ENCODE results near the gene HIVEP3. TPM values are rescaled to one million over a fixed set of nuclear protein-coding genes. Genes with fewer than 3 reads are reported as not detected.

Gene HIVEP3
- total and polyA plus RNA-seq, 2 experiments from 2014 or later, result 0.57 to 5.9 TPM

- no peak overlapping the region for H3K27ac ChIP-seq
- 84% methylated on average over 9 of the region's 18 CpGs for WGBS (ENCODE audit: low lambda C conversion rate, missing lambda C conversion rate)
- peaks cover 2% of the 10 kb centered on the region for H3K4me1 ChIP-seq (ENCODE audit: insufficient read depth)
- H3K36me3 ChIP-seq (replicated peaks; ENCODE audit: insufficient read depth, low read depth), result no peaks in the 10 kb centered on the region
- H3K79me2 ChIP-seq, result no peaks in the 10 kb centered on the region
- no peak for TF ChIP-seq EZH2phosphoT487 (IDR thresholded peaks at IDR 0.05; ENCODE audit: low read depth, severe bottlenecking, unreplicated experiment)
- no peak for TF ChIP-seq CTCF (IDR thresholded peaks at IDR 0.05; ENCODE audit: poor library complexity)
- TF ChIP-seq EZH2 (IDR thresholded peaks at IDR 0.05; ENCODE audit: borderline replicate concordance), result no peak
- no peaks in the 10 kb centered on the region for H4K20me1 ChIP-seq (ENCODE audit: insufficient read depth, poor library complexity, severe bottlenecking)
- no peaks in the 10 kb centered on the region for H3K9me3 ChIP-seq (ENCODE audit: low read depth)
- no peaks in the 10 kb centered on the region for H3K27me3 ChIP-seq
- no peak for DNase-seq (ENCODE audit: low spot score)
- no peak overlapping the region for H3K4me3 ChIP-seq
- H2AFZ ChIP-seq, result no peak overlapping the region
- no peaks in the 10 kb centered on the region for H3K9me2 ChIP-seq (replicated peaks; ENCODE audit: insufficient read depth)
- H3K4me2 ChIP-seq, result no peak overlapping the region
Measured at GRCh38 chr1:41525891-41526587, 392.7 kb downstream of the HIVEP3 start.

GRCh38 chr1:41524676-41525675, 393.7 kb downstream of the HIVEP3 start:
- no peak overlapping the region for H3K4me3 ChIP-seq
- H3K79me2 ChIP-seq, result no peaks in the 10 kb centered on the region
- H4K20me1 ChIP-seq (ENCODE audit: insufficient read depth, poor library complexity, severe bottlenecking), result no peaks in the 10 kb centered on the region
- H3K27me3 ChIP-seq, result no peaks in the 10 kb centered on the region
- no peaks in the 10 kb centered on the region for H3K9me2 ChIP-seq (replicated peaks; ENCODE audit: insufficient read depth)
- no peak overlapping the region for H2AFZ ChIP-seq
- H3K4me2 ChIP-seq, result no peak overlapping the region
- no peak overlapping the region for H3K27ac ChIP-seq
- H3K4me1 ChIP-seq (ENCODE audit: insufficient read depth), result peaks cover 2% of the 10 kb centered on the region
- H3K9me3 ChIP-seq (ENCODE audit: low read depth), result no peaks in the 10 kb centered on the region
- no peak for DNase-seq (ENCODE audit: low spot score)
- WGBS (ENCODE audit: low lambda C conversion rate, missing lambda C conversion rate), result 91% methylated on average over 30 of the region's 30 CpGs
- no peak for TF ChIP-seq CTCF (IDR thresholded peaks at IDR 0.05; ENCODE audit: poor library complexity)
- no peak for TF ChIP-seq EZH2phosphoT487 (IDR thresholded peaks at IDR 0.05; ENCODE audit: low read depth, severe bottlenecking, unreplicated experiment)
- no peak for TF ChIP-seq EZH2 (IDR thresholded peaks at IDR 0.05; ENCODE audit: borderline replicate concordance)
- H3K36me3 ChIP-seq (replicated peaks; ENCODE audit: insufficient read depth, low read depth), result no peaks in the 10 kb centered on the region

GRCh38 chr1:41523949-41524675, 394.6 kb downstream of the HIVEP3 start:
- H3K9me3 ChIP-seq (ENCODE audit: low read depth), result no peaks in the 10 kb centered on the region
- H3K27me3 ChIP-seq, result no peaks in the 10 kb centered on the region
- WGBS (ENCODE audit: low lambda C conversion rate, missing lambda C conversion rate), result 92% methylated on average over 5 of the region's 9 CpGs
- no peak overlapping the region for H3K4me3 ChIP-seq
- H4K20me1 ChIP-seq (ENCODE audit: insufficient read depth, poor library complexity, severe bottlenecking), result no peaks in the 10 kb centered on the region
- H3K9me2 ChIP-seq (replicated peaks; ENCODE audit: insufficient read depth), result no peaks in the 10 kb centered on the region
- TF ChIP-seq EZH2phosphoT487 (IDR thresholded peaks at IDR 0.05; ENCODE audit: low read depth, severe bottlenecking, unreplicated experiment) (no peak), CTCF (IDR thresholded peaks at IDR 0.05; ENCODE audit: poor library complexity) (no peak), EZH2 (IDR thresholded peaks at IDR 0.05; ENCODE audit: borderline replicate concordance) (no peak)
- no peaks in the 10 kb centered on the region for H3K79me2 ChIP-seq
- no peak for DNase-seq (ENCODE audit: low spot score)
- no peak overlapping the region for H3K4me2 ChIP-seq
- H3K27ac ChIP-seq, result no peak overlapping the region
- H2AFZ ChIP-seq, result no peak overlapping the region
- H3K36me3 ChIP-seq (replicated peaks; ENCODE audit: insufficient read depth, low read depth), result no peaks in the 10 kb centered on the region
- peaks cover 2% of the 10 kb centered on the region for H3K4me1 ChIP-seq (ENCODE audit: insufficient read depth)
